Erythroblast (primary cell): ENCODE measurements around the gene FAM149A.

ENCODE experiments used
- DNase-seq, 2 experiments: peaks; one replicate each; lab custom pipeline; 2025; lab: John Stamatoyannopoulos, UW
- GATA1 ChIP-seq: IDR thresholded peaks from 2 replicates; pipeline ENCODE4 v1.6.1; 2011; ENCODE audit warnings: low read depth, mild to moderate bottlenecking, control low read depth, low read length, moderate library complexity
- POLR2A ChIP-seq: IDR thresholded peaks from 2 replicates; pipeline ENCODE4 v1.6.1; 2011; ENCODE audit warnings: mild to moderate bottlenecking, low read length

The FAM149A gene

DNA sequence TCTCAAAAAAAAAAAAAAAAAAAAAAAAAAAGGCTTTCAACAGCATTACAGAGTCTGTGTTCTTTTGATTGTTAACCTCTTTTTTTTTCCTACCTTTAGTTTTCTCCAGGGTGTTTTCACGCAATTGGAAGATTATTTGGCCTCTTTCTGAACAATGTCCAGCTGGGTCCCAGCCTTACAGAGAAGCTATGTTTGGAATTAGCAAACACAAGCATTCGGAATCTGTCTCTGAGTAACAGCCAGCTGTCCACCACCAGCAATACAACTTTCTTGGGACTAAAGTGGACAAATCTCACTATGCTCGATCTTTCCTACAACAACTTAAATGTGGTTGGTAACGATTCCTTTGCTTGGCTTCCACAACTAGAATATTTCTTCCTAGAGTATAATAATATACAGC lies 22.3 kb upstream of the FAM149A start:
- no peak for DNase-seq
- TF ChIP-seq POLR2A (no peak), GATA1 (no peak)

DNA sequence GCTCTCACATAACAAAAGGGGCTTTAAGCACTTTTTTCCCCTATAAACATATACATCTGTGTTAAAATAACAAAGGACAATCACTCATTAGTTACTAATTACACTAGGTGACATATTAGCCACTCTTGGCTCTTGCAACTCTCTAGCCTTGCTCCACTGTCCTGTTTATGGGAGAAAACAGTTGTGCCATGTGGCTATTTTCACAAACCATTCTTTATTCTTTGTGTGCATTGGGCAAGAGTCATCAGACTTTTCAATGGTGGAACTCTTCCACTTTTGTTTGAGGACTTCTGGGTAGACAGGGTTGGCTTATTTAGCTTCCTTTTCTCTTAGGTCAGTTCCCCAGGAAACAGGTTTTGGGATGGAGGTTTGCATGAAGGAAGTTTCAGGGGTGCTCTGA lies 16.0 kb upstream of the FAM149A start:
- TF ChIP-seq POLR2A = no peak
- no peak for TF ChIP-seq GATA1
- no peak for DNase-seq

DNA sequence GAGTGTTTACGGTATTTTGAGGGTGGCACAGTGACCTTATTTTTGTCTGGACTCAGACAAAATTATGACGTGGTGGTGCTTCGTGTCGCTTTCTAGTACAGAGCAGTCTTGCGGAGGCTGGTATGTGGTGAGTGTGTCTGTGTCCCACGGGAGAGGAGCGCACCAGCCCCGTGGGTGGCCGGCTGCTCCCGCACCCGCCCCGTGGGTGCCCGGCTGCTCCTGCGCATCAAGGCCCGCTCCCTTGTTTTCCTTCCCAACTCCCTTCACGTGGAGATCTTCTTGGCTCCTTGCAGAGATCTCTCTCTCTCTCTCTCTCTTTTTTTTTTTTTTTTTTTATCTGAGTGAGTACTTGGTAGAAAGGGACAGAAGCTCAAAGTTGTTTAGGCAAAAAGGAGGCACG lies 12.2 kb upstream of the FAM149A start:
- TF ChIP-seq GATA1 = no peak
- TF ChIP-seq POLR2A = no peak
- DNase-seq = no peak

DNA sequence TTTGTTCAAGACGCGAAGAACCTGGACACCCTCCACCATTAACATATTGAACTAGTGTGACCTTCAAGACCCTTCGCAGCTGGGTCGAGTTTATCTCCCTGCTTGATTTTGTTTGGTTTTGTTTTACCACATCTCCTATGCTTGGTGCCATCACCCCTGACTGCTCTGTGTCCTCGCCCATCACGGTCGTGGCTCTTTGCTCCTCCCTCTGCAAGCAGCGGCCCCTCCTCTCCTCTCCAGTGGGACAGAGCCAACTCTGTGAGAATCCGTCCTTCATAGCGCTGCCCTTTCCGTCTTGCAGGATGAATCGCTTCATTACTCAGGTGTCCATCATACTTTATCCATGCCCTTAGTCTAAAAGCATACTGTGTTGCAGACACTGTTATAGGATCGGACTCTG lies 9.1 kb upstream of the FAM149A start:
- TF ChIP-seq POLR2A (no peak), GATA1 (no peak)
- DNase-seq = no peak

DNA sequence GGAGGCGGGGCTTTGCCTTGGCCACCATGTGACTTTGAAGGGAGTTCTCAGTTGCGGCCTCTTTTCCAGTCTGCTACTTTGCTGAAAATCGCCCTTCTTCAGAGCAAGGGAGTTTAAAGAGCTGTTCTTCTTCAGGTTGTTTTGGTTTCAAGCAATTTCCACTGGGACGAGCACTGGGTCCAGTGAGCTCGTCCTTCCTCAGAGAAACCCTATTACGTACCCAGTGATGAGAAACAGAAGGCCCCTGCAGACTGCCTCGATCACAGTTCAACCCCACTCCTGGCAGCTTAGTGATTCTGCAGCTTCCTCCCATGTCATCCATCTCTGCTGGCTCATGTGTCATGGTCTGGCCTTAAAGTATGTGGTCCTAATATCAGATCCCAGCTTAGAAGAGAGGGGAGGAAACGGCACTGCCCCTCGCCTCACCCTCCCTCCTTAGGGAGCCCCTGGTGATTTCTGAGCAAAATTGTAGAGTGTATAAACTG lies 7.8 kb upstream of the FAM149A start:
- DNase-seq = no peak
- no peak for TF ChIP-seq GATA1
- TF ChIP-seq POLR2A = no peak

DNA sequence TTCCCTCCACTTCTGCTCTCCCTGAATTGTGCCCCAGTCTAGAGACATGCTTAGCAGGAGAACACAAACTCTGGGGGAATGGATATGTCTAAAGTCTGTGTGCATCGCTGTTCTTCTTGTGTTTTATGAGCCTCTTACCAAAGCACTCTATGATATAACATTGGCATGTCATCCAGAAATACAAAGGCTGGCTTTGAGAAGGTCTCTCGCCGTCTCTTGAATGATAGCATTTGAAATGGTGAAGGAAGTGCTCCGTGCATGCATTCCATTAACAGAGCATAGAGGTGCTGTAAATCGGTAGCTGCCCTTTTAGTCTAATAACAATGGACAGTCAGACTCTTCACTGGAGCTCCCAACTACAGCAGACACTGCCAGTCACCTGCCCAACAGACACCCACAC lies 7.1 kb upstream of the FAM149A start:
- DNase-seq = no peak
- TF ChIP-seq POLR2A (no peak), GATA1 (no peak)

DNA sequence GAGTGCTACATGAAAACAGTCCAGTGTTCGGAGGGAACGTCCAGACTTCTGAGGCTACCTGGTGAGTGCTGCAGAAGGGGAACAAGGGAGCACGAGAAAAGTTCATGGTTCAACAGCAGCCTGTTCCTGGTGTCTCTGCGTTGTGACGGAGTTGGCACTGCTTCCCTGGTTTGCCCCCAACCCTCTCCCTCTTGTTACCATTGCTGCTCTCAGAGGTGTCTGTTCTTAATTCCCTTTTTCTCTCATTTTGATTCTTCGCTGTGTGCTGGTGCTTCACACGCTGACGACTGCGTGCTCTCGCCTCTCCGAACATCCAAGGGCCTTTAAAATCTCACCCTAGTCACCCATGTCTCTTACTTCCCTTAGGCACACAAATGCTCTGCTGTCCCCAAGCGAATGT lies 1.6 kb upstream of the FAM149A start:
- TF ChIP-seq POLR2A (no peak), GATA1 (no peak)
- DNase-seq = no peak

DNA sequence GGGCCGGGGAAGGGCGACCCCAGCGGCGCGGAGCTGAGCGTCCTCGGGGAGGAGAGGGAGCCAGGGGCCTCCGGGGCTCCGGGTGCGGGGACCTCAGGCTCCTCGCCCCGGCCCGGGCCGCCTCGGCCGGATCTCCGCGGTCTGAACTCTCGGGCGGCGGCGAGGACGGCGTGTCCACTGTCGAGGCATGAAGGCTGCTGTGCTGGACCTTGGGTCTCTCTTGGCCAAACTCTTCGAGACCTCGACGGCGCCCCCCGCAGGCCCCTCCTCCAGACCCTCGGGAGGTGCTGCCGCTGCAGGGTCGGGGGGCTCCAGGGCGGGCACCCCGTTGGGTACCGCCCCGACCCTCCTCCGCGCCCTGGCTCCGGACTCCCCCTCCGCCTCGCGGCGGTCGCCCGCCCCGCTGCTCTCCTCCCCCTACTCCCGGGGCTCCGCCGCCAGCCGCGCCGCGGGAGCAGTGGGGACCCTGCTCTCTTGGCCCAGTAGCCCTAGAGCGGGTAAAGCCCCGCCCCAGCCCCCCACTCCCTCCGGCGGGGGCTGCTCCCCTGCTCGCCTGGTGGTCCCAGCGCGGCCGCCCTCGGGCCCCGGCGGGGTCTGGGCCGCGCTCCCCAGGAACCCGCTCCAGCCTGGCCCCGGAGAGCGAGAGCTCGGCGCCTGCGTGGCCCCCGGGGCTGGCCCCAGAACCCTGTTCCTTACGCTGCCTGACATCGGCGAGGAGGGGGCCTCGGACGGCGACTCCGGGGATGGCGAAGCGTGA lies 564 bp downstream of the FAM149A start:
- DNase-seq = no peak
- TF ChIP-seq GATA1 (no peak), POLR2A (no peak)

DNA sequence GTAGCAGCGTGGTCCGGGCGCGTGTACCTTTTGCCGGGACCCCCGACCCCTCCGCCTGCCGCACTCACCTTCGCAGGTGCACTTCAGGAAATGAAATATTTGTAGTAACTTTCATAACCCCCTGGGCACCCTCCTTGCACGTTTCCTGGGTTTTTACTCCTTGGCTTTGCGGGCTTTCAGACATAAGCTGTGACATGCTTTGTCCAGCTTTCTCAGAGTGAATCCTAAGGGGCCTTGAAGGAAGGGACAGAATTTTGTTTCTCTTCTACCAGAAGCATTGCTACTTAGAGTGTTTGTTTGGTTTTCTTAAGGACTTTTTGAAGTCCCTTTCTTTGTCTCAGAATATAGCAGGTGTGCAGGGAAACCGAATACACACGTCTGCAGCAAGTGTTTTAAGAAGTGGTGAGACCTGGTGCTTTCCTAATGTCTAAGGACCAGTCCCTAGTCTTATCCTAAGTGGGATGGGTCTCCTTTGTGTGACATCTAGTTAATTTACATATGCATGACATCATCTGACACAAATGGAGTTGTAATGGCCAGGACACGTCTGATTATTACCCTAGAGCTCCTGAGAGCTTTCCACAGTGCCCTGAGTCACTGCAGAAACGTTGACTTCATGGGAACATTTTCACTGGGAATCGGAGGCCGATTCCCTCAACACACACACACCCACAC lies 1.3 kb downstream of the FAM149A start:
- TF ChIP-seq POLR2A = no peak
- no peak for TF ChIP-seq GATA1
- DNase-seq = no peak

DNA sequence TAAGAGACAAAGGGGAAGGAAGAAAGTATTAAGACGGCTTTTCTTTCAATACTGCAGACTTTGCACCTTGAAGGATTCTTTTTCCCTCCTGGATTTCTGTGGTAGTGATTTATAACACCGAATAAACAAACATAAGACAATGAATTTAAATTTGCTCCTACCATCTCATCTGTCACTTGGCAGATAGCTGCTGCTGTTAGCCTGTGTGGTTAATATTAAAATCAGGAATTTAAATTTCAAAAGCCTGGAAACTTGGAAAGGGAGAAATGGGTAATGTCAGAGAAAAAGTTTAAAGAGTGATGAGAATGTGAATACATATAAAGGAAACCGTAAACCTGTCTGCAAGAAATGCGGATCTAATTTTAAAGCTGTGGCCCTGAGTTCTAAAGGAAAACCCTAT lies 3.4 kb downstream of the FAM149A start:
- DNase-seq = no peak
- TF ChIP-seq POLR2A (no peak), GATA1 (no peak)

DNA sequence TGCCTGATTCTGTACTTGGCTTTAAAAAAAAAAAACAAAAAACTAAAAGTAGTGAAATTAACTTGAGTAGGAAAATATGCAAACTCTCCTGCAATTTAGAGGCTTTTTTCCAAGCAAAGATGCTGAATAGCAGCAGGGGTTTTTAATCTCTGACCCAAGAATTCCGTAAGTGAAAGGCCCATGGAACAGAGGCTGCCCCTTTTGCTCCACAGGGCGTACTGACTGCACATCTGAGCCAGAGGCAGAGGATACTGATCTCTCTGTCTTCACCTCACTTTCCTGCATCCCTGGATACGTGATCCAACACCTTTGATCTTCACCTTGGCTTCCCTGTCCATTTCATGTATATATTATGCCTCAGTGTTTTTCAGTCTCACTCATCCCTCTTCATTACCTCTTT lies 3.9 kb downstream of the FAM149A start:
- TF ChIP-seq GATA1 (no peak), POLR2A (no peak)

DNA sequence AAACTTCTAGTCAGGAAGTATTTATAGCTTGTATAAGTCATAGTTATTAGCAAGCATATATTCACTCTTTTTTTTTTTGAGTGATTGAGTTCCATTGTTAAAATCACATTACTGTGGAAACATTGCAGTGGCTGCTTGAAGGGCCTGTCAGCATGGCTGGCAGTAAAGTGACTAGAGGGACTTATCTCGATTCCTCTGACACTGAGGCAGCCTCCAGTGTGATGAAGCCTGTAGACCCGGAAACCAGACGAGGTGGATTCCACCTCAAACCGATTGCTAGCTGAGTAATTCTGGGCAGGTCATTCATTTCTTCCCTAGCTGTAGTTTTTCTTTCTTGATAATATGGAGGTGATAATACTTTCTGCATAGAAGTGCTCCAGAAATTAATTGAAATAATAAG lies 4.7 kb downstream of the FAM149A start:
- TF ChIP-seq POLR2A = no peak
- no peak for TF ChIP-seq GATA1
- no peak for DNase-seq

More for the DNA sequence above, 3.9 kb downstream of the FAM149A start:
- DNase-seq = no peak

DNA sequence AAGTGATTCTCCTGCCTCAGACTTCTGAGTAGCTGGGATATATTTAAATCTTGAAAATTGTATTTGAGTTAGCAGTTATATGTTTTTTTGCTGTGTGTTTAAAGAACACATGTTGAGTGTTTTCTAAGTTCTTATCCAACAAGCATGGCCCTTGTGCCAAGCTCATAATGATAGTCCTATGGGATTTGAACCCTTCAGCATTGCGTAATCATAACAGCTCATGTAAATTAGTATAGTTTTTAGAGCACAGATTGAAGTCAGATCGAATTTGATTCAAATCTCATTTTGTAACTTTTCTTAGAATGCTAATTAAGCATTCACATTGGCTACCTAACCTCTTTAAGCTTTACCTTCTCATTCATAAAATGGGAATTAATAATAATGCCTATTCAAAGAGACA lies 12.2 kb downstream of the FAM149A start:
- no peak for TF ChIP-seq GATA1
- no peak for DNase-seq

DNA sequence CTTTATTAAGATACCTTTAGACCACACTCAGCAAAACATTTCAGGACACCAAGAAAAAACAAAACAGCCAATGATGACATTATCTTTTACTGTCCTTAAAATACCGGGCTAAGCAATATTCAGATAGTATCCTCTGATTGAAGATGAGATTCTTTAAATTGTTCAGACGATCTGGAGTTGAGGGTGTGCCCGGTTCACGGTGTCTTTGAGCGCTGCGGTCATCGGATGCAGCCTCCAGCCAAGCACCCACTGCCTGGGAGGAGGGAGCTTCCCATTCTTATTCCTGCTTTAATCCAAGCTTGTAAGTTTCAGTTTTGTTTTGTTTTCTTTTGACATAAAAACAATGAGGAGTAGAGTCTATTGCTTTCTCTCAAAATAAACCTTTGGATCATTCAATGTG lies 14.1 kb downstream of the FAM149A start:
- DNase-seq = no peak
- TF ChIP-seq POLR2A (no peak), GATA1 (no peak)

DNA sequence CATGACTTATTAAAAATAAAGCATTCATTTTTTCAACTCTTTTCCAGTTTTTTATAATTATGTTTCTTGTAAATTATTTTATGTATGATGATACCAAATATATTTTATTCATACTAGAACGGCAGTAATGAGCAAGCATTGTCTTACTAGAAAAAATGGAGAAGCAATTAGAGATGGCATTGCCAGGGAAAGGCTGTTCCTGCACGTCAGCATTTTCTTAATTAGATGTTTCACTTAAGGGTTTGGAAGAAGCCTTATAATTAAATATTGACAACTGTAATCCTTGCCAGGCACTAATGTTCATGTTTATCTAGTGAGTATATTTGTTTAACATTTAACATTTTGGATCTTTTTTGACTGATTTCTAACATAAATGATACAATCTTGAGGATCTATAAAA lies 16.6 kb downstream of the FAM149A start:
- DNase-seq = no peak
- TF ChIP-seq POLR2A (no peak), GATA1 (no peak)

DNA sequence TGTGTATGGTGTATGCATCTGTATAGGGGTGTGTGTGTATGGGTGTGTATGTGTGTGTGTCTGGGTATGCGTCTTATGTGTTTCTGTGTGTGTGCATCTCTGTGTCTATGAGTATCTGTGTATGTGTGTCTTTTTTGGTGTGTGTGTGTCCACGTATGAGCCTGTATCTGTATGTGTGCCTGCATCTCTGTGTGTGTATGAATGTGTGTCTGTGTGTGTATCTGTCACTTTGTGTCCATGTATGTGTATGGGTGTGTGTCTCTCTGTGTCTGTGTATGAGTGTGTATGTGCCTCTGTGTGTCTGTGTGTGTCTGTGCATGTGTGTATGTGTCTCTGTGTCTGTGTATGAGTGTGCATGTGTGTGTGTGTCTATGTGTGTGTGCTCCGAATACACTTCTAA lies 24.3 kb downstream of the FAM149A start:
- TF ChIP-seq POLR2A = no peak
- TF ChIP-seq GATA1 = no peak
- DNase-seq = no peak
